ENCODE results near the gene STXBP6. TPM values are rescaled to one million over a fixed set of nuclear protein-coding genes. Genes with fewer than 3 reads are reported as not detected.

STXBP6 gene
- total RNA-seq, 1 experiment from 2014 or later: not detected

GRCh38 chr14:25011095-25011494 is 38.9 kb downstream of the STXBP6 start:
- in situ Hi-C loops (cut with HindIII; ENCODE audit: low pct_unique_long_range_greater_than_20kb, low sequenced_read_pairs) (no loop called here), intact Hi-C loops (cut with micrococcal nuclease; ENCODE audit: unreplicated experiment) (no loop called here)
- Histone ChIP-seq H3K4me3 (ENCODE audit: low read depth in 2 of 2, low read length in 2 of 2) (no peak overlapping the region), H3K27ac (ENCODE audit: low read length) (no peak overlapping the region), H3K4me1 (ENCODE audit: control insufficient read depth, insufficient read depth, low read length) (no peaks in the 10 kb centered on the region; the same call in 1 of the 2 replicates), H3K36me3 (ENCODE audit: control insufficient read depth, insufficient read depth, low read length) (no peaks in the 10 kb centered on the region; the same call in 1 of the 2 replicates), H3K9me3 (ENCODE audit: control insufficient read depth, insufficient read depth, low read depth, low read length) (no peaks in the 10 kb centered on the region), H3K27me3 (ENCODE audit: control insufficient read depth, insufficient read depth, low read length) (no peaks in the 10 kb centered on the region)
- no TSS peak for BruUV-seq (replicated peaks)
- CTCF ChIA-PET: no interaction called here
- DNase-seq (ENCODE audit: low read depth, low spot score) (no peak), ATAC-seq (no peak)
- no peak for TF ChIP-seq POLR2AphosphoS5 (IDR thresholded peaks at IDR 0.05; ENCODE audit: low read depth, low read length)
- POLR2A ChIA-PET: no interaction called here

GRCh38 chr14:25010471-25010870 is 39.5 kb downstream of the STXBP6 start:
- POLR2A ChIA-PET: no interaction called here
- Histone ChIP-seq H3K36me3 (ENCODE audit: control insufficient read depth, insufficient read depth, low read length) (no peaks in the 10 kb centered on the region; the same call in 1 of the 2 replicates), H3K27ac (ENCODE audit: low read length) (no peak overlapping the region), H3K9me3 (ENCODE audit: control insufficient read depth, insufficient read depth, low read depth, low read length) (no peaks in the 10 kb centered on the region), H3K4me1 (ENCODE audit: control insufficient read depth, insufficient read depth, low read length) (no peaks in the 10 kb centered on the region; the same call in 1 of the 2 replicates), H3K4me3 (ENCODE audit: low read depth in 2 of 2, low read length in 2 of 2) (no peak overlapping the region), H3K27me3 (ENCODE audit: control insufficient read depth, insufficient read depth, low read length) (no peaks in the 10 kb centered on the region)
- intact Hi-C loops (cut with micrococcal nuclease; ENCODE audit: unreplicated experiment) (no loop called here), in situ Hi-C loops (cut with HindIII; ENCODE audit: low pct_unique_long_range_greater_than_20kb, low sequenced_read_pairs) (no loop called here)
- TF ChIP-seq SIN3A (IDR thresholded peaks at IDR 0.05; ENCODE audit: borderline replicate concordance, insufficient read depth, low read depth, low read length): no peak
- no peak for TF ChIP-seq POLR2AphosphoS5 (IDR thresholded peaks at IDR 0.05; ENCODE audit: low read depth, low read length)
- no peak for TF ChIP-seq CTCF (IDR thresholded peaks at IDR 0.05)
- TF ChIP-seq REST (IDR thresholded peaks at IDR 0.05; ENCODE audit: insufficient read depth in 1 of 2, low read depth in 2 of 2, low read length in 1 of 2): no peak
- TF ChIP-seq TCF7L2 (IDR thresholded peaks at IDR 0.05; ENCODE audit: low read depth, low read length): no peak
- CTCF ChIA-PET: no interaction called here
- BruUV-seq (replicated peaks): no TSS peak
- DNase-seq (ENCODE audit: low read depth, low spot score) (no peak), ATAC-seq (no peak)

- H3K27me3 ChIP-seq (ENCODE audit: control insufficient read depth, insufficient read depth, low read length): no peaks in the 10 kb centered on the region
- intact Hi-C loops (cut with micrococcal nuclease; ENCODE audit: unreplicated experiment): no loop called here
- no peaks in the 10 kb centered on the region; the same call in 1 of the 2 replicates for H3K36me3 ChIP-seq (ENCODE audit: control insufficient read depth, insufficient read depth, low read length)
- no peak overlapping the region for H3K4me3 ChIP-seq (ENCODE audit: low read depth in 2 of 2, low read length in 2 of 2)
- in situ Hi-C loops (cut with HindIII; ENCODE audit: low pct_unique_long_range_greater_than_20kb, low sequenced_read_pairs): no loop called here
- POLR2A ChIA-PET: no interaction called here
- no peak overlapping the region for H3K27ac ChIP-seq (ENCODE audit: low read length)
- DNase-seq (ENCODE audit: low read depth, low spot score) (no peak), ATAC-seq (no peak)
- H3K4me1 ChIP-seq (ENCODE audit: control insufficient read depth, insufficient read depth, low read length): no peaks in the 10 kb centered on the region; the same call in 1 of the 2 replicates
- TF ChIP-seq REST (IDR thresholded peaks at IDR 0.05; ENCODE audit: insufficient read depth in 1 of 2, low read depth in 2 of 2, low read length in 1 of 2) (no peak), CTCF (IDR thresholded peaks at IDR 0.05) (no peak), TCF7L2 (IDR thresholded peaks at IDR 0.05; ENCODE audit: low read depth, low read length) (no peak), SIN3A (IDR thresholded peaks at IDR 0.05; ENCODE audit: borderline replicate concordance, insufficient read depth, low read depth, low read length) (no peak), POLR2AphosphoS5 (IDR thresholded peaks at IDR 0.05; ENCODE audit: low read depth, low read length) (no peak)
- no peaks in the 10 kb centered on the region for H3K9me3 ChIP-seq (ENCODE audit: control insufficient read depth, insufficient read depth, low read depth, low read length)
- BruUV-seq (replicated peaks): no TSS peak
- CTCF ChIA-PET: no interaction called here
These were observed 40.1 kb downstream of the STXBP6 start for GRCh38 chr14:25009891-25010290.
